NCI-H460 (cell line): ENCODE results near the gene HIP1. TPM values are rescaled to one million over a fixed set of nuclear protein-coding genes. Genes with fewer than 3 reads are reported as not detected.
"Not testable (repeated sequence)": the region's sequence is repeated elsewhere in the genome, so short reads cannot be mapped to it uniquely, and the experiment has no call there.

Experiments used
- DNase-seq: peaks from one replicate; pipeline ENCODE4 v3.0.0-alpha.2; 2016; ENCODE audit warnings: low read depth; ENCODE audit errors: extremely low read depth
- total RNA-seq: library from RNA; depleted of rRNA; stranded (reverse); fragments of >200 nt; shearing (Covaris generic); gene quantifications from 2 replicates; pipeline ENCODE4 v1.2.3, GENCODE V29; 2014

The HIP1 gene
- total RNA-seq, 1 experiment from 2014 or later = 8.1 TPM

DNA sequence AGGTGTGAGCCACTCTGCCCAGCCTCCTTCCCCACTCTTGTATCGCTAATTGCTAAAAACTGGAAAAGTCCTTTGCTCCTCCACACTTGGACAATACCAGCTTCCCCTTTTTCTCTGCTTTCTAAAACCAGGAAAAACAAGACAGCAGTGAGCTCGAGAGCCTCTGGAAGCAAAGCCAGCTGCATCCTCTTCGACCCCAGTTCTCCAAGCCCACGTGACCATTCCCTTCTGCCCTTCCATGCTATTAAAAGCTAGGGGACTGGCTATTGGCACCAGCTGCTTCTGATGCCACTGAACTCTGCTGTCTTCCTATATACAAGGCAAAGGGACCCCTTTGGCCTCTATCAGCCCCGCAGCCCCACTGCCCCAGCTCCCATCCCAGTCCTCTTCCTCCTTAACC lies 154.4 kb downstream of the HIP1 start:
- DNase-seq = no peak

DNA sequence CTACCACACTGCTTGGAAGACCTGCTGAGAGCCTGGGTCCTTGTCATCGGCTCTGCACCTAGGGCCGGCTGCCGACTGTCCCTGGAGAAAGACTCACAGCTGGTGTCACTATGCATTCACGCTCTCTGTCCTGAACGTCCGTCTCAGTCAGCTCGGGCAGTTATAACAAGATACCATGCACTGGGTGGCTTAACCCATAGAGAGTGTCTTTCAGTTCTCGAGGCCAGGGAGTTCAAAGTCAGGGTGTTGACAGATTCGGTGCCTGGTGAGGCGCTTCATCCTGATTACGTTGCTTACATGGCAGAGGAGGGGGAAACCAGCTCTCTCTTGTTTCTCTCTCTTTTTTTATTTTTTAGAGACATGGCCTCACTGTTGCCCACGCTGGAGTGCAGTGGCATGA lies 155.5 kb downstream of the HIP1 start:
- DNase-seq = no peak

DNA sequence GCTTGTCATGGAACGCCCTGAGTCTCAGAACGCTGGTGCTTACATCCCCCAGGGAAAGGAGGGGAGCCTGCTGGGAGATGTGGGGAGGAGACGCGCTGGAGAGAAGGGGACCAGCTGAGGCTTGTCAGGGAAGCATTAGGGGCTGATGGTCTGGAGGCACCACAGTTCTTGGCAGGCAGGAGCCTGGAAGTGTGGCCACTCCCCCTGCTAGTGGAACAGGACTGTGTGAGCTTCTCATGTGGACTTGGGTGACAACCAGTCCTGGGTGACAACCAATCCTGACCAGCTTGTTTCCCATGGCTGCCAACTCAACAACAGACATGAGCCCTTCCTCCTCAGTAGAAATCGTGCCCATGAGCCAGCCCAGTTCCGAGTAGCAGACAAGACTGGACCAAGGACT lies 158.8 kb downstream of the HIP1 start:
- DNase-seq = no peak

DNA sequence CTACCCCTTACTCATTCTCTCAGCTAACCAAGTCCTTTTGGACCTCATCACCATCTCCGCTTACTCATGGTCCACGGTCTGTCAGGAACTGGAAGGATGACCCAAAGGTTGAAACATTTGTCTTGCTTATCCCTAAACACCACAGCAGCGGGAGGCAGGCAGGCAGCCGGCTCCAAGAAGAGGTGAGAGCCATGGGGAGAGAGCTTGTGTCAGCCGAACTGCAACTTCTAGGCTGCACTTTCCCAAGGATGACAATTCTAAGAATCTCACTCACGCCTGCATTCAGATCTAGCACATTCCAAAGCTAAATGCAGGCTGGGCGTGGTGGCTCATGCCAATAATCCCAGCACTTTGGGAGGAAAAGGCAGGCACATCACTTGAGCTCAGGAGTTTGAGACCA lies 160.7 kb downstream of the HIP1 start:
- no peak for DNase-seq

DNA sequence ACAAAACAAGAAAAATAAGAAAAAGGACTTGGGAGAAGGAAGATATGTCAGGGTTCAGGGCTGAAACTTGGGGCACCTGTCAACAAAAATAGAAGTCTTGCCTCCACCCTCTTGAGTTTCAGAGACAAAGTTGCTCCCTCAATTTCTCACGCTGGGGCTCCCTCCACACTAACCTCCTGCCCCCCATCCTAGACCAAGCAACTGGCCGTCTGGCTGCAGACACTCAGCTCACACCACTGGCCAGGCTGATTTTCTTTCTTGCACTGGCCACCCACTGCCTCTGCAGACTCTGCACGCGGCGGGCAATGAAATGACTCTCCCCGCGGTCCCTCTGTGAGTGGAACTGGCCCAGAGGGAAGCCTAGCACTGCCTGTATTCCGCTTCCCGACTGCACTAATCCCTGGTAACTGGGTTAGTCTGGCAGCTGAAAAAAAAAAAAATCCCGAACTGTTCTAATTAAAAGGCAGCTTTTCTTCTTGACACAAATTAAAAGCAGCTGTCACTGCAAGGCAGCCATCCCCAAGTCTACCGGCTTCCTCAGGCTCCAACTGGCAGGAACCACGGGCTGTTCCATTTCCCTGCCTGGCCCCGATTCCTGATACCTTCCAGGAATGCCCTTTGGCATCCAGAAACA lies 163.1 kb downstream of the HIP1 start:
- DNase-seq = no peak

DNA sequence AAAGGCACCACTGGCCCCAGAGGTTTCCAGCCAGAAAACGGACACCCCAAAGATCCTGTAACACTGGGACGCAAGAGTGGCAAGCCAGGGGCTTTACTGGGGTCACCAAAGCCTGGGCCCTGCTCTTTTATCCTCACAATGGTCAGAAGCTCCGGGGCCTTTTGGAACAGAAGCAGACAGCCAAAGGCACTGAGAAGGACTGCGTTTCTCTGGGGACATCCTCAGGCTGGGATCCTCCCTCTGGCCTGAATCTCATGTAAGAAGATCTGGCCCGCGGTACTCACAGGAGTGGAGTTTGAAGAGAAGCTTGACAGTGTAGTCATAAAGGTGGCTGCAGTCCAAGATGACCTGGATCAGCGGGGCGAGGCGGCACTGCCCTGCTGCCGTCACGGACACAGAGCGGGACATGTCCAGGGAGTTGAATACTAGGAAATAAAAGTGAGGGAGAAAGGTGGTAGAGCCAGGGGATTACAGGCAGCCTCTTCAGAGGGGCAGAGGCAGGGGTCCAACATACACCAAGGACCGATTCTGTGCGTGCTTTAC lies 165.2 kb downstream of the HIP1 start:
- no peak for DNase-seq

DNA sequence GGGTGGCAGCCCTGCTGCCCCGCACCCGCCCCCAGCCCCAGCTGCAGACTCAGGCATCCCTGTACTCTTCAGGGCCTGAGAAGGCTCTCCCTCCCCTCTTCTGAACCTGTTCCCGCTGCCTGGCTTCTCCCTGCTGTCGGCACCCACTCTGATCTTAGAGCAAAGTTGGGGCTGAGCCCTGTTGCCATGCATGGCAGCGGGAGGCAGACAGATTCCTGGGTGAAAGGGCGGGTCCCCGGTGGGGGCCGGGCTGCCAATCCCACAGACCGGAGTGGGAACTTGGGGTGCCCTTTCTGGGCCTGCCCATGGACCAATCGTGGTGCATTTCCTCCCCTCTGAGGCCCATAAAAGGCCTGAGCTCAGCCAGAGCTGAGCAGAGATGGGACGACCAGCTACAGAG lies 165.9 kb downstream of the HIP1 start:
- no peak for DNase-seq

DNA sequence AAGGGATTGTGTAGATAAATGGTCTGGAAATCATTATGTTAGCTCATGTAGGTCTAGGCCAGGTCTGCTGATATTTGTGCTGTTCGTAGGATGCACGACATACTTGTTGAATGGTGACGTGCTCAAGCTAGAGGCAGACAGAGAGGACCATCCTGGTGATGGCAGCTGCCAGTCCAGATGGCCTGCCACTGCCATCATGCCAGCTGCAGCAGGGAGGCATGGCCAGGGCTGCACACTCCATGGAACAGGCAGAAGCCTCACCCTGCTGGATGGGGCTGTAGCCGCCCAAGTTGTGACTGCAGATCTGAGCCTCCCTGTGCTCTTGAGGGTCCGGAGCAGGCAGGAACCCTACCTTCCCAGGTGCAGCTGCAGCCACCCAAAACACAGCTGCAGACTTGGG lies 166.3 kb downstream of the HIP1 start:
- DNase-seq = no peak

DNA sequence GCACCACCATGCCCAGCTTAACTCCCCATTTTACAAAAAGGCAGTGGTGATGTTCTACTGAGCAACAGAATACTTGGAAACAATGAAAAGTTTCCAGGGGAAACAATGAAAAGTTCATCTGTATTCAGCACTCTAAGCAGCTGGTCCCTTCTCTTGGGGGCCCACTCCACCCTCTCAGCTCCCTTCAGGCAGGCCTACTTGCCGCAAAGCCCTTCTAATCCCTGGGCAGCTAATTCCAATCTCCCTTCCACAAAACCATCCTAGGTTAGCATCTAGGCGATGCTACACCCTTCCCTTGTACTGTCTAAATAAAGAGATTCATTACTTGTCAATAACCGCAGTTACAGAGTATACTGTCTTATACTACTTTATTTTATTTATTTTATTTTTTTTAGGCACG lies 167.5 kb downstream of the HIP1 start:
- no peak for DNase-seq

DNA sequence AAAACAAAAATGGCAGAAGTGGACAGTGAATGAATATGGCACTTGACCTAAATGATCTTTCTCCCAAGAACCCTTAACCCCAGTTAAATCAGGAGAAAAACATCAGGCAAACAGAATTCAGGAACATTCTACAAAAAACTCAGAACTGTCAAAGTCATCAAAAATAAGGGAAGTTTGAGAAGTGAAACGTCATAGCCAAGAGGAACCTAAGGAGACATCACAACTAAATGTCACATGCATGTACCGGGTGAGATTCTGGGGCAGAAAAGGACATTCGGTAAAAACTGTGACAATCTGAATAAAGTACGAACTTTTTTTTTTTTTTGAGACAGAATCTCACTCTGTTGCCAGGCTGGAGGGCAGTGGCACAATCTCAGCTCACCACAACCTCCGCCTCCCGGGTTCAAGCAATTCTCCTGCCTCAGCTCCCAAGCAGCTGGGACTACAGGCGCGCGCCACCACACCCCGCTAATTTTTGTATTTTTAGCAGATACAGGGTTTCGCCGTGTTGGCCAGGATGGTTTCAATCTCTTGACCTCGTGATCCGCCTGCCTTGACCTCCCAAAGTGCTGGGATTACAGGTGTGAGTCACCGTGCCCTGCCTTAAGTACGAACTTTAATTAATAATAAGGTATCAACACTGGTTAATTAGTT lies 169.0 kb downstream of the HIP1 start:
- DNase-seq = not testable (repeated sequence)

DNA sequence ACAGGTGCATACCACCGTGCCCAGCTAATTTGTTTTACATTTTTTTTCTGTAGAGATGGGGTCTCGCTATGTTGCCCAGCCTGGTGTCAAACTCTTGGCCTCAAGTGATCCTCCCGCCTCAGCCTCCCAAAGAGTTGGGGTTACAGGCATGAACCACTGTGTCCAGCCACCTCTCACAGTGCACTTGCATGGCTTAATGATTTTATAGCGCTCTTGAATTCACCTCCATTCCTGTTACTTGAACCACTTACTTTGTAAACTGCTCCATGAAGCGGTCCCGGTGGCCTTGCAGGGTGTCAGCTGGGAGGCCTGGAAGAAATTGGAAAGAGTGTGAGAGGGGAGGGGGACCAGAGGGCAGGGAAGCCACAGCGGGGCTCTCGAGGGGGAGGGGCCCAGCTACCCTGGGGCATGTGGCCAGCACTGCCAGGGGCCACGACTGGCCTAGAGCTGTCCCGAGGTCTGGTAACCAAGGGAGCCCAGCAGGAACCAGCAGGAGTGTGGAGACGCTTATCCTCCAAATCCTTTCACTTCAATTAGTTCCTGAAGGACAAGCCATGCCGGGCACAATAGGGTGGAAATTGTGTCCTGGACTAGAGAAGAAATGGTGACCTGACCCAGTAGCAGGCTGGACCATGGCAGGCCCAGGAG lies 170.7 kb downstream of the HIP1 start:
- no peak for DNase-seq

DNA sequence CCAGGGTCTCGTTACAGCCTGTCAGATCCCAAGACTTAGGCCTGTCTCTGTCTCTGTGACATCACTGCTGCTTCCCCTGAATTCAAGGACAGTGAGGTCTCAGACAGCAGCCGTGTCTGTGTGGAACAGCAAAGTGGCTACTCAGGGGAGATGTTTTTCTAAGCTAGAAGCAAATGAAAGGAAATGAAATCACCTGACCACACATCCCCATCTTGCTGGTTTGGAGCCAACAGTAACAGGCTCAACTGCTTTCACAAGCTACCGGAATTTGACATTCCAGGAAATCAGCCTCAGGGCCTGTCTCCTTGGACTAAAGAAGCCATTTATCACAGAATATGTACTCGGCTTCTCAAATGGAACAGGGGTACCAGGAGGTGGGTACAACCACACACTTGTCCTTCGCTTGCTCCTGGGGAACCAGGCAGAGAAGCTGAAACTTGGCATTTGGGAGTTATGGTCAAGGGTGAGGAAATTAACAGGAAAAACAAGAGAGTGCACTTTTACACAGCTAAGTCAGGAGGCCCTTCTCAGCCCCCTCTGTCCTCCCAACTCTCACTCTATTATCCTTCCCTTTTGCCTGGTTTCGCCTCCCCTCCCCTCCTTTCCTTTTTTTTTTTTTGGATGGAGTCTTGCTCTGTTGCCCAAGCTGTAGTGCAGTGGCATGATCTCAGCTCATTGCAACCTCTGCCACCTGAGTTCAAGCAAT lies 173.5 kb downstream of the HIP1 start:
- DNase-seq = peak; percentile 48

DNA sequence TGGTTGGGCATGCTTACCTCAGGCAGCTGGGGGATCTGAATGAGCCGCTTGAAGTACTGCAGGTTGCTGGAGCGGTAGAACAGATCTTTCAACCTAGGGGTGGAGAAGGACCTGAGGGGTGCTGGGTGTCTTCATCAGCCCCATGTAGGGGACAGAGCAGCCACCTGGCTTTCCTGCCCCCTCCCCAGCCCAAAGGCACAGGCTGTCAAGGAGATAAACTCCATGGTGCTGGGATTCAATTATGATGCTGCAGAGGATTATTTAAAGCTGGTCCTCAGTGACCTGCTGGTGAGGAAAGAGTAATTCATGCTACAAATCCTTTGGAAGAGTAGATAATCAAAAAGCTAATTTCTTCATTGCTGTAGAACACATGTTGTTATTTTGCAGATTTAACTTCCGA lies 175.6 kb downstream of the HIP1 start:
- no peak for DNase-seq

DNA sequence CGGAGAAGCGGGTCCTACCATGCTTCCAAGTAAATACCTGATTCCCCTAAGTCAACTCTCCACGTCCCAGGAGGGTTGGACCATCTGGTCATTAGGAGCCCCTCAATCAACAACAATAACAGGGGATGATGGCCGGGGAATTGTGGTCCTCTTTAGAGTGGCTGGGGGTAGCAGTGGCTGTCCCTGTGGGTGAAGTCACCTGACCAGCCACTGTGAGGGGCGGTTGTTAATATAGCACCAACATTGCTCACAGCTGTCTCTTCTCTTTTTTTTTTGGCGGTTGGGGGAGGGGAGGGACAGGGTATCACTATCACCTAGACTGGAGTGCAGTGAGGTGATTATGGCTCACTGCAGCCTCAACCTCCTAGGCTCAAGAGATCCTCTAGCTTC lies 178.8 kb downstream of the HIP1 start:
- DNase-seq = no peak

DNA sequence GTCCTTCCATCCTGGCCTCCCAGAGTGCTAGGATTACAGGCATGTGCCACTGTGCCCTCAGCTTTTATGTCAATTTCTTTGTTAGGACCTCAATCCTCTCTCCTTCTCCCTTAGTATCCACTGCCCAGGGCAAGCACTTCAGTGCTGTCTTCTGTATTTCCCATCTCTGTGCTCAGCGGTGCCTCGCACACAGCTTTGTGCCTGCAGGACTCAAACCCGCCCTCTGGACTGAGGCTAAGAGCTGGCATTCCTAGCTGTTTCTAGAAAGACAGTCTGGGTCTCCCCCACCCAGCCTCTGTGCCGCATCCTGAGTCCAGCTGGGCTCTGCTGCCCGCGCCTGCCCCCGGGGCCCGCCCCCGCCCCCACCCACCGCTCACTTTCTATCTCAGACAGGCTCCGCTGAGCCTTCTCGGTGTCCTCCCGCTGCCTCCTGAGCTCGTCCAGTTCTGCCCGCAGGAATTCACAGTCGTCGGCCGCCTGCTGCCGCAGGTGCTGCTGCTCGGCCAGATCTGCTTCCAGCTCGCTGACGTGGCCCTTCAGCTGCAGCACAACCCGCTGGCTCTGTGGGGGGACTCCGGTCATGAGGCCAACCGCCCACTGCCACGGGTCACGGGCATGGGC lies 179.3 kb downstream of the HIP1 start:
- no peak for DNase-seq

DNA sequence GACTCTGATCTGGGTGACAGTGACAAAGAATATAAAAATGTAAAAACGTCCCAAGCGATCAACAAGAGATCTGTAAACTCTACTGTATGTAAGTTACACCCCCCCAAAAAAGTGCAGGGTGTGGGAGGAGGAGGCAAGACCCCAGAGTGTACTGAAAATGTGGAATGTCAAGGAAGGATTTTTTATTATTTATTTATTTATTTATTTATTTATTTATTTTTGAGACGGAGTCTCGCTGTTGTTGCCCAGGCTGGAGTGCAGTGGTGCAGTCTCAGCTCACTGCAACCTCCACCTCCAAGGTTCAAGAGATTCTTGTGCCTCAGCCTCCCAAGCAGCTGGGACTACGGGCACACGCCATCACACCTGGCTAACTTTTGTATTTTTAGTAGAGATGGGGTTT lies 181.9 kb downstream of the HIP1 start:
- DNase-seq = not testable (repeated sequence)

DNA sequence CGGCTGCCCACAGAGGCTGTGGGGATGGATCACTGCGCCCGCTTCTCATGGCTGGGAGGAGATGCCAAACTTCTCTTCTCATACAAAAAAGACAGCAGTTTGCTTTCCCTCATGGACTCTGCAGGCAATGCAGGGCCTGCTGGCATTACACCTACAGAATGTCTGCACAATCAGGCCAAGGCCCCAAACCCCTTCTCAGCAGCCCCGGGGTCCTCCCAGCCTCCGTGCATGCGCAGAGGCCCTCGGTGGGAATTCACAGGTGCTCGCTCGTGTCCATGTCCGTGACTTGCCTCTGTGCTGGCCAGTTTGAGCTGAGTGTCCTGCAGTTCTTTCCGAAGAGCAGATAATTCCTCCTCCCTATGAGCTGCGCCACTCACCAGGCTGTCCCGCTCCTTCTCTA lies 183.0 kb downstream of the HIP1 start:
- DNase-seq = no peak

DNA sequence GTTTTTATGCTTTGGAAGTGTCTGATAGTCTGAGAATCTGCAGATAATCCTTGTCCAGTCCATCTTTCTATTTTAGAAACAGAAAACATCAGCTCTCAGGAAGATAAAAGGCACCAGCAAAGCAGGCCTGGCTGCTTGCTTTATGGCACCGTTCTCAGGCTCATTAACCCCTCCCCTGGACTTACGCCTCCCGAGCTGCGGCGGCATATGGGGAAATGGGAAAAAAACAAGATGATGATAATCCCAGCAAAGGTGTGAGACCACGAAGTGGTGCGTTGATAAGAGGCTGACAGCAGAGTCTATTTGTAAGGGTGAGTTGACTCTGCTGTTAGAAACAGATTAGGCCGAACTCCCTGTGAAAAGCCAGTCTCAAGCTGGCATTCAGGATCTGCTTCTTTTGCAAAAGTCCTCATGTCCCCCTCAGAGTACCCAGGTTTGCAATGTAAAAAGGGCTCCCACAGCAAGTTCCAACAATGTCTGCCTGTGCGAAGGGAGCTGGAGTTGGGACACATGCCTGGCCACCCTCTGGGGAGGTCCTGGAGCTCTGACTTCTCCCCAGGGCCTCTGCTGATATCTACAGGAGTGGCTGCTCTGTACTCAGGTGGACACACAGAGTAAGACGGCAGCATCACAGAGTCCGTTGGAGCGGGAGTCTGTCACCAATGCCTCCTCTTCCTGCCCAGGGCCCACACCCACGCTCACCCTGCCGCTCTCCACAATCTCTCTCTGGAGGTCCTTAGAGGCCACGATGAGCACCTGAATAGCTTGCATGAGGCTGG lies 192.3 kb downstream of the HIP1 start:
- DNase-seq = no peak

DNA sequence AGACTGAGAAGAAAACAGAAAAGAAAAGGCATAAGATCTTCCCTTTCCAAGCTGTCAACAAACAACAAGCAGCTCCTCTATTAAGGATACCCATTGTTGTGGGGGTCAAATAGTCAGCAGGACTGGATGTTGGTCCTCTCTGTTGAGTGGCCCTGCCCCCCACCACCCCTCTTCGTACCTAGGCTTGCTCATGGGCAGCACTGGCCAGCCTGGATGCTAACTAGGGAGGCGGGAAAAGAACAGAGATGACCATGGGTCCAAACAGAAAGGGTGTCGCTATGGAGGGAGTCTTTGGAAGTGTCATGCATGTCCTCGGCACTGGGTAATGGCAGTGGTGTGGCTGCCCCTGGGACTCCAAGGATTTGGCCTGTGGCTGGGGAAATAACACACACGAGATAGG lies 201.0 kb downstream of the HIP1 start:
- no peak for DNase-seq

DNA sequence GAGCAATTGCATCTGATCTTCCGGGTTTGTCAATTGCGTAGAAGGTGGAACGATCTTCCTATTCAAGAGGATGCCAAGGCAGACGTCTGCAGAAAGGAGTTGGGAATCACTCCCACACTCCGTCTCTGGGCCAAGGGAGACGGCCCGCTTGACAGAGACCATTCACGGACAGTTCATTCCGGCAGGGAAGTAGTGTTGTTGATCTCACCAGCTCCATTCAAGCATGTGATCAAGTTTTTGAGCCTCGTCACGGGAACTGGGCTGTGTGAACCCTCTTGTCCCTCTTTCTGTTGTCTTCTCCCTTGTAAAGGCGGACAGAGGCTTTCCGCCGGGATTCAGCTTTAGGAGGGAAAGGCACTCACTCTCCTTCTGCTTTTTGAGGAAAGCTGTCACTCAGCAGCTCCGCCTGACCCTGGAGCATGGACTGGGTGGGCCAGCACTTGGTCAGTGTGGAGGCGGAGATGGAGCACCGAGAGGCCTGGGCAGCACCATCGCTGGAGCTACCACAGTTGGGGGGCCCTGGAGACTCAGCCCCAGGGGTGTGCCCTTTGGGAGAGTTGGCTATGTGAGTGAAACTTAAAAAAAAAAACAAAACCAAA lies 201.7 kb downstream of the HIP1 start:
- no peak for DNase-seq
